IPS-18c (cell line): Measurements from ENCODE around the gene THAP5.
A peak's percentile ranks its signal among the peaks of the same experiment; 100 is the strongest.

Experiments
- H3K4me3 ChIP-seq: 2 replicates; pipeline ENCODE4 v1.7.0; 2013; ENCODE audit warnings: low read depth, mild to moderate bottlenecking, low read length, moderate library complexity; ENCODE audit not compliant: insufficient read depth
- H3K9me3 ChIP-seq: one replicate; pipeline ENCODE4 v1.6.1; 2013; ENCODE audit warnings: mild to moderate bottlenecking, low read length, moderate library complexity; ENCODE audit not compliant: control insufficient read depth, insufficient read depth

The THAP5 gene

GRCh38 chr7:108569381-108570145 is at the start of gene THAP5, which contains the start of gene DNAJB9:
THAP5 (minus strand) TSS chr7:108569706; CDS start chr7:108569569, 137 bp downstream.
DNAJB9 (plus strand) TSS chr7:108569874; CDS start chr7:108571727, 1,853 bp downstream.
- peak within 1 kb of the TSS; percentile 86 for H3K4me3 ChIP-seq
- H3K9me3 ChIP-seq: no peaks in the 10 kb centered on the region

- Histone ChIP-seq H3K4me3 (no peak overlapping the region), H3K9me3 (no peaks in the 10 kb centered on the region)
Observed at GRCh38 chr7:108618056-108618455, 48.5 kb upstream of the THAP5 start.

GRCh38 chr7:108614896-108615295 is 45.4 kb upstream of the THAP5 start:
- Histone ChIP-seq H3K9me3 (no peaks in the 10 kb centered on the region), H3K4me3 (no peak overlapping the region)

- H3K9me3 ChIP-seq: no peaks in the 10 kb centered on the region
Observed at GRCh38 chr7:108613949-108614381, 44.5 kb upstream of the THAP5 start.

GRCh38 chr7:108613147-108613948 is 43.8 kb upstream of the THAP5 start:
- H3K4me3 ChIP-seq: no peak overlapping the region
- no peaks in the 10 kb centered on the region for H3K9me3 ChIP-seq

More at GRCh38 chr7:108613949-108614381, 44.5 kb upstream of the THAP5 start:
- H3K4me3 ChIP-seq: no peak overlapping the region

GRCh38 chr7:108611268-108611667 is 41.8 kb upstream of the THAP5 start:
- H3K9me3 ChIP-seq: no peaks in the 10 kb centered on the region
- no peak overlapping the region for H3K4me3 ChIP-seq

- H3K4me3 ChIP-seq: no peak overlapping the region
- no peaks in the 10 kb centered on the region for H3K9me3 ChIP-seq
Observed at GRCh38 chr7:108609643-108610042, 40.1 kb upstream of the THAP5 start.

- Histone ChIP-seq H3K4me3 (no peak overlapping the region), H3K9me3 (no peaks in the 10 kb centered on the region)
Observed at GRCh38 chr7:108605559-108606201, 36.2 kb upstream of the THAP5 start.

GRCh38 chr7:108604307-108605077 is 35.0 kb upstream of the THAP5 start:
- Histone ChIP-seq H3K9me3 (no peaks in the 10 kb centered on the region), H3K4me3 (no peak overlapping the region)

GRCh38 chr7:108603656-108604306 is 34.3 kb upstream of the THAP5 start:
- Histone ChIP-seq H3K4me3 (no peak overlapping the region), H3K9me3 (no peaks in the 10 kb centered on the region)

- Histone ChIP-seq H3K9me3 (no peaks in the 10 kb centered on the region), H3K4me3 (no peak overlapping the region)
Observed at GRCh38 chr7:108600399-108600798, 30.9 kb upstream of the THAP5 start.

GRCh38 chr7:108598914-108599580 is 29.5 kb upstream of the THAP5 start:
- H3K4me3 ChIP-seq: no peak overlapping the region
- H3K9me3 ChIP-seq: no peaks in the 10 kb centered on the region

GRCh38 chr7:108598153-108598552 is 28.6 kb upstream of the THAP5 start:
- Histone ChIP-seq H3K4me3 (no peak overlapping the region), H3K9me3 (no peaks in the 10 kb centered on the region)

GRCh38 chr7:108596560-108596959 is 27.1 kb upstream of the THAP5 start:
- Histone ChIP-seq H3K9me3 (no peaks in the 10 kb centered on the region), H3K4me3 (no peak overlapping the region)

- H3K4me3 ChIP-seq: no peak overlapping the region
- no peaks in the 10 kb centered on the region for H3K9me3 ChIP-seq
Observed at GRCh38 chr7:108592646-108593201, 23.2 kb upstream of the THAP5 start.

- no peaks in the 10 kb centered on the region for H3K9me3 ChIP-seq
- H3K4me3 ChIP-seq: no peak overlapping the region
Observed at GRCh38 chr7:108590606-108591005, 21.1 kb upstream of the THAP5 start.
